Testis (tissue), 2 donors: ENCODE measurements around the gene GPR158.

ENCODE experiments used
- CTCF ChIP-seq, 3 experiments: fragments of 450-650 bp in 2 of 3; fragments of 200-600 bp in 1 of 3; sonication (generic) in 1 of 3; IDR thresholded peaks; one replicate each; pipeline ENCODE4 v1.5.1; 2016 to 2019; ENCODE audit warnings: antibody characterized with exemption in 3 of 3, mild to moderate bottlenecking in 2 of 3, moderate library complexity in 1 of 3
- POLR2A ChIP-seq: fragments of 450-650 bp; IDR thresholded peaks from one replicate; pipeline ENCODE4 v1.6.1; 2017; ENCODE audit warnings: antibody characterized with exemption, mild to moderate bottlenecking, moderate library complexity

GRCh38 chr10:25522294-25522693 lies 347.5 kb downstream of the GPR158 start:
- no peak for TF ChIP-seq CTCF (IDR thresholded peaks at IDR 0.05)
- TF ChIP-seq POLR2A, result no peak
